ENCODE results near the gene ZNF416.

ZNF416 gene

GRCh38 chr19:57611113-57611512 lies 32.4 kb upstream of the ZNF416 start:
- ChIA-PET CTCF (interaction anchor here (1.4 kb wide), 1 partner anchor 10 kb away, joined by 4 read pairs; no protein-coding TSS in a partner anchor), POLR2A (no interaction called here)
- DNase-seq (ENCODE audit: extremely low spot score) = no peak
- TF ChIP-seq CTCF (IDR thresholded peaks at IDR 0.05; ENCODE audit: control extremely low read depth, extremely low read depth, low read depth, missing control alignments) = no peak

DNA sequence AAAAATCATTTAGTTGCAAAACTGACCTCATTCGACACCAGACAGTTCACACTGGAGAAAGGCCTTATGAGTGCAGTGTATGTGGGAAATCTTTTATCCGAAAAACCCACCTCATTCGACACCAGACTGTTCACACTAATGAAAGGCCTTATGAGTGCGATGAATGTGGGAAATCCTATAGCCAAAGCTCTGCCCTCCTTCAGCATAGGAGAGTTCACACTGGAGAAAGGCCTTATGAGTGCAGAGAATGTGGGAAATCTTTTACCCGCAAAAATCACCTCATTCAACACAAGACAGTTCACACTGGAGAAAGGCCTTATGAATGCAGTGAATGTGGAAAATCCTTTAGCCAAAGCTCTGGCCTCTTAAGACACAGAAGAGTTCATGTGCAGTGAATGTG lies 28.2 kb upstream of the ZNF416 start:
- CTCF ChIA-PET = no interaction called here
- no peak for TF ChIP-seq CTCF (IDR thresholded peaks at IDR 0.05; ENCODE audit: control extremely low read depth, extremely low read depth, low read depth, missing control alignments)
- POLR2A ChIA-PET = no interaction called here
- no peak for DNase-seq (ENCODE audit: extremely low spot score)

DNA sequence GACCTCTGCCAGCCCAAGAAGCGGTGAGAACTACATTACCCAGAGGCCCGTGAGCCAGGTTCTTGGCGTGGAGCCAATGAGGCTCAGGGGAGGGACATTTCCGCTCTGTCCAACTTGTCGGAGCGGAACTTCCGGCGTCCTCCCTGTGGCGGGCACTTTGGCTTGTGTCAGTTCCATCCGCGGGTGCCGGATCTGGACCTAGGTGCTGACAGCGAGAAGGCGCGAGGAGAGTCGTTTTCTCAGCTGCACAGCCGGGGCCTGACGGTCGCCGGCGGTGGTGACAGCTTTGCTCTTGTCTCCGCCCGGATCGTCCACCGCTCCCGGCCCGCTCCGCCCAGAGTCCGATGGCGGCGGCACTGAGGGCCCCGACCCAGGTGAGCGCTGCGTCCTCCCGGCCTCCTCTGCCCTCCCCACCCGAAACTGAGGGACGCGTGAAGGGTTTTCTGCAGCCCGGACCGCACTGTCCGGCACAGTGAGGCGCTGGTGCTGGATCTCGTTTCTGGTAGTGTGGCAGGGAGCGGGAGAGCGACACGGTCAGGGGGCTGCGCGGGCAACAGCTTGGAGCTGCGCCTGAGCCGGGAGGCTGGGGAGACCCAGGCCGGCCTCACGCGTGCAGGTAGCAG lies 21.2 kb upstream of the ZNF416 start, which contains the start of gene ZNF530:
ZNF530 (plus strand) TSS at position 125 of the 623 bp plus-strand sequence. CDS start 4,461 bp downstream, outside the sequence.
- POLR2A ChIA-PET = no interaction called here
- no peak for TF ChIP-seq CTCF (IDR thresholded peaks at IDR 0.05; ENCODE audit: control extremely low read depth, extremely low read depth, low read depth, missing control alignments)
- DNase-seq (ENCODE audit: extremely low spot score) = peak; percentile 92
- CTCF ChIA-PET = interaction anchor here (1.2 kb wide), 1 partner anchor 9 kb away, joined by 3 read pairs; no protein-coding TSS in a partner anchor

DNA sequence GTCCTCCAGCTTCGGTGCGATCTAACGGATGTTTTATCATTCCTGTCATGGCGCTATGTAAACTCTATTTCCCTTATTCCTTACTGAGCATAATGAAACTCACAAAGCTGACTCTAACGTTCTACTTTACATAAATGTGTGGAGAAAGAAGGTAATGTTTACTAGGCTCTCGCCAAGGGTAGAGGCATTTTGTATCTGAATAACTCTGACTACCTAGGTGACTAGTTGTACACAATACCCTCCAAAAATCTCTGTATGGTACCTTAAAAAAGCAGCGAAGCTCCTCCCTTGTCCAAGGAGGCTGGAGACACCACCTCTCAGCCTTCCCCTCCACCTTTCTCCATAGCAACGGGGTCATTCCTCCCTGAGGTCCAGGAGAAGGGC lies 20.7 kb upstream of the ZNF416 start:
- TF ChIP-seq CTCF (IDR thresholded peaks at IDR 0.05; ENCODE audit: control extremely low read depth, extremely low read depth, low read depth, missing control alignments) = no peak
- DNase-seq (ENCODE audit: extremely low spot score) = no peak
- CTCF ChIA-PET = no interaction called here
- POLR2A ChIA-PET = no interaction called here

DNA sequence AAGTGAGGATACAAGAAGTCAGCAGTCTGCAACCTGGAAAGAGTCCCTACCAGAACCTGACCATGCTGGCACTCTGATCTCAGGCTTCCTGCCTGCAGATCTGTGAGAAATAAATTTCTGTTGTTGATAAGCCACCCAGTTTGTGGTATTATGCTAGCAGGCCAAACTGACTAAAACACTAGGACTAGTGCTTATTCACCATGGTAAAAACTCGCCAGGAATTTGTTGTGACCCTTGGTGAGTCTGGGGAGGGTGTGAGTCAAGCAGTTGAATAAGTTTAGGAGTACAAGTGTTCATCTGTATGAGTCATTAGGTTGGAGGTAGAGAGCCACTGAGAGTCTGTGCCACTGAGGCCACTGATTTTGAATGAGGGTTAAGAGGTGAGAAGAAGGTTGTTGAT lies 8.8 kb upstream of the ZNF416 start:
- POLR2A ChIA-PET = no interaction called here
- CTCF ChIA-PET = no interaction called here
- TF ChIP-seq CTCF (IDR thresholded peaks at IDR 0.05; ENCODE audit: control extremely low read depth, extremely low read depth, low read depth, missing control alignments) = no peak
- DNase-seq (ENCODE audit: extremely low spot score) = no peak

GRCh38 chr19:57583521-57584416 lies 5.1 kb upstream of the ZNF416 start, which contains the start of gene ZIK1:
Gene ZIK1 (plus strand): TSS chr19:57584145. CDS start chr19:57584357, 212 bp downstream.
- POLR2A ChIA-PET = no interaction called here
- peak; percentile 44 for TF ChIP-seq CTCF (IDR thresholded peaks at IDR 0.05; ENCODE audit: control extremely low read depth, extremely low read depth, low read depth, missing control alignments)
- CTCF ChIA-PET = interaction anchor here (1.4 kb wide), 1 partner anchor 314 kb away, joined by 3 read pairs; no protein-coding TSS in a partner anchor
- DNase-seq (ENCODE audit: extremely low spot score) = peak; percentile 96

Measured in GM10248 (cell line).